Neural crest cell (in vitro differentiated cells): ENCODE results near the gene HACD2. TPM values are rescaled to one million over a fixed set of nuclear protein-coding genes. Genes with fewer than 3 reads are reported as not detected.

ENCODE experiments used
- DNase-seq: peaks from one replicate; pipeline ENCODE4 v3.0.0; 2021; ENCODE audit warnings: low read depth, mixed read lengths, low spot score
- H3K27ac Mint-ChIP-seq: one replicate; pipeline ENCODE4 v1.8.0; 2021; ENCODE audit warnings: mild to moderate bottlenecking, mixed read lengths; ENCODE audit not compliant: unreplicated experiment
- H3K27me3 Mint-ChIP-seq: 2 replicates; pipeline ENCODE4 v1.8.0; 2021; ENCODE audit warnings: low read depth, mild to moderate bottlenecking, mixed read lengths
- H3K36me3 Mint-ChIP-seq: 2 replicates; pipeline ENCODE4 v1.8.0; 2021; ENCODE audit warnings: low read depth, mild to moderate bottlenecking, mixed read lengths
- H3K4me1 Mint-ChIP-seq: 2 replicates; pipeline ENCODE4 v1.8.0; 2021; ENCODE audit warnings: mixed read lengths
- H3K4me3 Mint-ChIP-seq: one replicate; pipeline ENCODE4 v1.8.0; 2021; ENCODE audit warnings: mild to moderate bottlenecking, mixed read lengths
- H3K9me3 Mint-ChIP-seq: 2 replicates; pipeline ENCODE4 v1.8.0; 2021; ENCODE audit warnings: mixed read lengths
- CTCF ChIP-seq: fragments of 200-600 bp; sonication (generic); conservative IDR thresholded peaks from 2 replicates; pipeline ENCODE4 v1.5.0; 2021; ENCODE audit warnings: antibody characterized with exemption, mild to moderate bottlenecking
- total RNA-seq: library from RNA; stranded (reverse); gene quantifications from 2 replicates; pipeline ENCODE4 v1.2.1, GENCODE V29; 2021

HACD2 gene
- total RNA-seq, 1 donor from 2014 or later, result 26.5 TPM

DNA sequence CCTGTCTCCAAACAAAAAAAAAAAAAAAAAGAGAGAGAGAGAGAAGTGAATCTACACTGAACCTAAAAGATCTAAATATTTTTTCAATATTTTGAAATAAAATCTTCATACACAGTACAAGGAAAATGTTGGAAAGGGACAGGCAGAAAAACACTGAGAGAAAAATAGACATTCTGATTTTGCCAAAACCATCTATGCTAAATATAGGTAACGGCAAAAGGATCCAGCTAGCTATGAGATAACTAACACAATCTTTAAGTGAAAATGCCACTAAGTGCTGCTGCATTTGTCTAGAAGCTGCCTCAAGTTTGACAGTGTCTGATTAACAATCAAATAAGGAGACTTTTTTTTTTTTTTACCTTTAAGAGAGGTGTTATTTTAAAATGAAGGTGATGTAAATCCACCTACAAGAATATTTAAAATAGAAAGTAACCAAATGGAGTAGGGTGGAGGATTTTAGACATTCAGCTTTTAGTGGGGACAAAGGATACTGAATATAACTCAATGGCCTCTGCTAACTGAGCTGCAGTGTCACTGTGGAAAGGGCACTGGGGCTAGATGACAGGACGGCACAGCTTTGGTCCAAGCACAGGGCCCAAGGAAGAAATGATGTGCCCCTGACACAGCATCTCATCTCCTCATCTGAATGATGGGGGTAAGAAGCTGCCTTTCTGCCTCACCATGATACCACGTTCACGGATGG lies 62.4 kb downstream of the HACD2 start:
- DNase-seq, result no peak
- Mint-ChIP-seq H3K27ac (no peak overlapping the region), H3K36me3 (peaks cover 3% of the 10 kb centered on the region), H3K9me3 (no peaks in the 10 kb centered on the region), H3K4me1 (peaks cover 6% of the 10 kb centered on the region), H3K27me3 (no peaks in the 10 kb centered on the region), H3K4me3 (no peak overlapping the region)
- TF ChIP-seq CTCF, result no peak

DNA sequence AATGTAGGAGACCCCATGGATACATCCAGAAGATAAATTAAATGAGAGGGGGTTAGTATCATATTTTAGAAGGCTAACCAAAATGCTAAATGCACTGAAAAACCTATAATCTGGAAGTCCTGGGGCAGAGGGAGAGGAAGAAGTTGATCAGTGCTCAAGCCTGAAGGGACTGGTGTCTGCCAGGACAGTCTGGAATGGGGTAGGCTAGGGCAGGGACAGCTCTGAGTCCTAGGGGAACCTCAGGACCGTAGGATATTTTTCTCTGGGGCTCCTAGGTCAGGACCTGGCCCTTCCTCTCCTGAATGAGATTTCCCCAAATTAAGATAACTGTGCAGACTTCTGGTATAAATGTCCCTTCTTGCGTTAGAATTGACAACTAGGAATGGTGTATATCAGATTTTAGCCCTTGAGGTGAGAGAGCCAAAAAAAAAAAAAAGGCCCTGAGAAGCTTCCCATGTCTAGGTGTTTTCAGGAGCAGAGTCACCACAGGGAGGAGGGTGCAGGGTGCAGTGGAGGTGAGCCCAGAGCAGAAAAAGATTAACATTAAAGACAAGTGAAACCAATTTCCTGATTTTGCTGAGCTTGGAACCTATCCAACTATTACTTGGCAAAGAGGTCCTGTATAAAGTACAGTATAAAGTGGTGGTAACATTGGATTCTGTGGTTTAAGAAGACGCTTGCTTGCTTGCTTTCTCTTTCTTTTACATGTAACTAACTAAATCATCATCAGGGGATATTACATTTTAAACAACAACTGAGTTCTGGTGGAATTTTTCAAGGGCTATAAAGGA lies 63.5 kb downstream of the HACD2 start:
- peaks cover 6% of the 10 kb centered on the region for H3K4me1 Mint-ChIP-seq
- no peak for DNase-seq
- H3K4me3 Mint-ChIP-seq, result no peak overlapping the region
- no peak for TF ChIP-seq CTCF
- peaks cover 3% of the 10 kb centered on the region for H3K36me3 Mint-ChIP-seq
- no peaks in the 10 kb centered on the region for H3K9me3 Mint-ChIP-seq
- H3K27ac Mint-ChIP-seq, result no peak overlapping the region
- no peaks in the 10 kb centered on the region for H3K27me3 Mint-ChIP-seq

GRCh38 chr3:123520656-123521055 lies 64.2 kb downstream of the HACD2 start:
- Mint-ChIP-seq H3K9me3 (no peaks in the 10 kb centered on the region), H3K27me3 (no peaks in the 10 kb centered on the region), H3K36me3 (peaks cover 3% of the 10 kb centered on the region), H3K4me1 (peaks cover 6% of the 10 kb centered on the region), H3K4me3 (no peak overlapping the region), H3K27ac (no peak overlapping the region)
- no peak for DNase-seq
- TF ChIP-seq CTCF, result no peak

GRCh38 chr3:123518892-123519485 lies 65.9 kb downstream of the HACD2 start:
- Mint-ChIP-seq H3K27me3 (no peaks in the 10 kb centered on the region), H3K27ac (no peak overlapping the region), H3K4me1 (no peaks in the 10 kb centered on the region), H3K36me3 (peaks cover 3% of the 10 kb centered on the region), H3K9me3 (no peaks in the 10 kb centered on the region), H3K4me3 (no peak overlapping the region)
- TF ChIP-seq CTCF, result no peak
- no peak for DNase-seq

GRCh38 chr3:123511726-123512125 lies 73.1 kb downstream of the HACD2 start:
- no peaks in the 10 kb centered on the region for H3K27me3 Mint-ChIP-seq
- no peak overlapping the region for H3K4me3 Mint-ChIP-seq
- H3K4me1 Mint-ChIP-seq, result no peaks in the 10 kb centered on the region
- TF ChIP-seq CTCF, result no peak
- peak overlapping the region; percentile 10 for H3K27ac Mint-ChIP-seq
- peaks cover 20% of the 10 kb centered on the region for H3K36me3 Mint-ChIP-seq
- DNase-seq, result no peak
- peaks cover 2% of the 10 kb centered on the region for H3K9me3 Mint-ChIP-seq
